ENCODE measurements around the gene PRDM15.

- TF ChIP-seq CTCF (conservative IDR thresholded peaks at IDR 0.05; ENCODE audit: low read length) (no peak), EZH2phosphoT487 (IDR thresholded peaks at IDR 0.05; ENCODE audit: borderline replicate concordance) (no peak)
Observed at GRCh38 chr21:41837756-41838297, 41.3 kb downstream of the PRDM15 start.
